GM12801 (cell line): Measurements from ENCODE around the gene TFEB.

Experiments used
- TF ChIP-seq, protein P1 (sequence below): IDR thresholded peaks from one replicate; pipeline ENCODE4 v1.5.1; 2011; ENCODE audit warnings: control low read depth; ENCODE audit not compliant: insufficient read length; ENCODE audit errors: extremely low read depth

Gene TFEB

DNA sequence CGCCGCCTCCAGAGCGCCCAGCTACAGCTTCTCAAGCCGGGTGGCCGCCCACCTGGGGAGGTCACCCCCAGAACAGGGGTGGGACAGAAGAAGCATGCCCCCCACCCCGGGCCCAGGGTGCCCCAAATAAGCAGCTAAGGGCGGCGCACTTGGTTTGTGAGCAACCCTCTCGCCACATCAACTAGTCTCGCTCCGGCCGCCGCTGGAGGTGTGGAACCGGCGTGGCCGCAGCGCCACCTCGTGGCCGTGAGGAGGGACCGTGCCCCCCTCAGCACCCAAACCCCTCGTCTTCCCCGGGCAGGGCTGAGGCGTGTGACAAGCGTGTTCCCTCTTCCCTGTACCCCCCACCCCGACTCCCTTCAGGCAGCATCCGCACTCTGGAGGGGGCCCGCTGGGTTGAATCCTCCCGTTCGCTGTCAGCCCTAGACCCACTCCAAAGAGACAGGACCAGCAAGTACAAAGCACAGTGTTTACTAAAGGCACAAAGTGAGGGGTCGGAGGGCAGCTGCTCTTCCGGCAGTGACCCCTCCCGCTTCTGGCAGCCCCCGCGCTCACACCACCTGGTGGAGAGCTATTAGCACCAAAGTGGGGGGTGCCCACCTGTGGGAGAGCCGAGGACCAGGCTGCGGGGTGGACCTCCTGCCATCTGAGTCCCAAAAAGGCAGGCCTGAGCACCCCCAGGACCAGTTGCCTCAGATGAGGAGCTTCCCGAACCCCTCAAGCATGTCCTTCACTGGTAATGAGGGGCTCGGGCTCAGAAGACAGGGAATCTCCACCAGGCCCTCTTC is 51.7 kb downstream of the TFEB start:
- TF ChIP-seq, protein P1, sequence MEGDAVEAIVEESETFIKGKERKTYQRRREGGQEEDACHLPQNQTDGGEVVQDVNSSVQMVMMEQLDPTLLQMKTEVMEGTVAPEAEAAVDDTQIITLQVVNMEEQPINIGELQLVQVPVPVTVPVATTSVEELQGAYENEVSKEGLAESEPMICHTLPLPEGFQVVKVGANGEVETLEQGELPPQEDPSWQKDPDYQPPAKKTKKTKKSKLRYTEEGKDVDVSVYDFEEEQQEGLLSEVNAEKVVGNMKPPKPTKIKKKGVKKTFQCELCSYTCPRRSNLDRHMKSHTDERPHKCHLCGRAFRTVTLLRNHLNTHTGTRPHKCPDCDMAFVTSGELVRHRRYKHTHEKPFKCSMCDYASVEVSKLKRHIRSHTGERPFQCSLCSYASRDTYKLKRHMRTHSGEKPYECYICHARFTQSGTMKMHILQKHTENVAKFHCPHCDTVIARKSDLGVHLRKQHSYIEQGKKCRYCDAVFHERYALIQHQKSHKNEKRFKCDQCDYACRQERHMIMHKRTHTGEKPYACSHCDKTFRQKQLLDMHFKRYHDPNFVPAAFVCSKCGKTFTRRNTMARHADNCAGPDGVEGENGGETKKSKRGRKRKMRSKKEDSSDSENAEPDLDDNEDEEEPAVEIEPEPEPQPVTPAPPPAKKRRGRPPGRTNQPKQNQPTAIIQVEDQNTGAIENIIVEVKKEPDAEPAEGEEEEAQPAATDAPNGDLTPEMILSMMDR, result no peak

- TF ChIP-seq, protein P1, result no peak
Measured at GRCh38 chr6:41683273-41683522, 52.2 kb downstream of the TFEB start.

GRCh38 chr6:41682497-41683272 is 52.7 kb downstream of the TFEB start:
- TF ChIP-seq, protein P1, result no peak

DNA sequence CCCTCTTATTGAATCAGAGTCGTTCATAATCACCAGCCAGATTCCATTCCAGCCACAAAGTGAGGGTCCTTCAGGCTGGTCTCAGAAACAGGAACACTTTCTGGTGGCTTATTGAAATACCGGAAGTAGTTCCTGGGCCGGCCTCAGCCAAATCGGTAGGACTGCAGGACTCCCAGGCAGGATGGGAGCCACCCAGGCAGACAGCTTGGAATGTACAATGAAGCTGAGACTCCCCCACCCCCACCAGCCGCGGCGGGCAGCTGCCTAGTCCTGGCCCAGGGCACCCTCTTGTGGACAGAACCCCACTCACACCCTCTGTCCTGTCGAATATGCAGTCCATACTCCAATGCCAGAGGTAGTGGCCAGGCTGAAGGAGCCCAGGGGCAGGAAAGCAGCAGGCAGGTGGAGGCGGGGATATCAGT is 53.3 kb downstream of the TFEB start:
- TF ChIP-seq, protein P1, result no peak

DNA sequence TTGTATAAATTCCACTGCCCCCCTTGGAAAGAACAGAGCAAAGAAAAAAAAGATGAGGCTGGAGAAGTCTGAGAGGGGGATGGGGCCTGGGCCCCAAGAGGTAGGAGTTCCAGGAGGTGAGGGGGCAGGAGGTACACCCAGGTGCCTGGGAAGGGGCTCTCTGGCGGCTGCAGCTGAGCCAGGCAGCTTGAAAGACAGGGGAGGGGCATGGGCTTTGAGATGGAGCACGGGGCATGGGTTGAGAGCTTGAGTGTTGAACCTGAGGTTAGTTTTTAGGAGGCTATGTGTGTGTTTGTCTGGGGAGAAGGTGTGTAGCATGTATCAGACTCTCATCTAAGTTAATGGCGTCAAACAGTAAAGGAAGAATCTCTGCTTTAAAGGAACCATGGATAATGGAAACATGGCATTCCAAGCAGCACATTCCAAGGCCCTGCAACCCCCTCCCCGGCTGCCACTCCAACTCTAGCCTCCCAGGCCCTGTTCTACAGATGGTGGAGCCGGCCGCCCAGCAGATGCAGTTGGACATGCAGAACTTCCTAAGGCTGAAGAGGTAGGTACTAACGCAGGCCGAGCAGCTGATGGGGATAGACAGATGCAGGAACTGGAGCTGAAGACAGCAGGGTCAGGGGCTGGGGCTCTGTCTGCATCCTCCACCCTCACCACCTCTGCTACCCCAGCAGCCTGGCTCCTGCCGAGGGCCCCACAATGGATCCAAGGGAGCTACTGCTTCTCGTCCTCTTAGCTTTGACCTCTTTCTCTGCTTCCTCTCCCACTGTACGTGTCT is 55.0 kb downstream of the TFEB start:
- TF ChIP-seq, protein P1, result no peak

GRCh38 chr6:41679696-41680095 is 55.7 kb downstream of the TFEB start:
- TF ChIP-seq, protein P1, result no peak

GRCh38 chr6:41678511-41679084 is 56.8 kb downstream of the TFEB start:
- TF ChIP-seq, protein P1, result no peak
